GM19455 (cell line): ENCODE data around the gene PPM1D.
"Not testable (repeated sequence)": the region's sequence is repeated elsewhere in the genome, so short reads cannot be mapped to it uniquely, and the experiment has no call there.

Experiments
- ATAC-seq: cut with Tn5 transposase; IDR thresholded peaks from one replicate; pipeline ENCODE4 v1.9.1; 2021; ENCODE audit not compliant: unreplicated experiment

Gene PPM1D

DNA sequence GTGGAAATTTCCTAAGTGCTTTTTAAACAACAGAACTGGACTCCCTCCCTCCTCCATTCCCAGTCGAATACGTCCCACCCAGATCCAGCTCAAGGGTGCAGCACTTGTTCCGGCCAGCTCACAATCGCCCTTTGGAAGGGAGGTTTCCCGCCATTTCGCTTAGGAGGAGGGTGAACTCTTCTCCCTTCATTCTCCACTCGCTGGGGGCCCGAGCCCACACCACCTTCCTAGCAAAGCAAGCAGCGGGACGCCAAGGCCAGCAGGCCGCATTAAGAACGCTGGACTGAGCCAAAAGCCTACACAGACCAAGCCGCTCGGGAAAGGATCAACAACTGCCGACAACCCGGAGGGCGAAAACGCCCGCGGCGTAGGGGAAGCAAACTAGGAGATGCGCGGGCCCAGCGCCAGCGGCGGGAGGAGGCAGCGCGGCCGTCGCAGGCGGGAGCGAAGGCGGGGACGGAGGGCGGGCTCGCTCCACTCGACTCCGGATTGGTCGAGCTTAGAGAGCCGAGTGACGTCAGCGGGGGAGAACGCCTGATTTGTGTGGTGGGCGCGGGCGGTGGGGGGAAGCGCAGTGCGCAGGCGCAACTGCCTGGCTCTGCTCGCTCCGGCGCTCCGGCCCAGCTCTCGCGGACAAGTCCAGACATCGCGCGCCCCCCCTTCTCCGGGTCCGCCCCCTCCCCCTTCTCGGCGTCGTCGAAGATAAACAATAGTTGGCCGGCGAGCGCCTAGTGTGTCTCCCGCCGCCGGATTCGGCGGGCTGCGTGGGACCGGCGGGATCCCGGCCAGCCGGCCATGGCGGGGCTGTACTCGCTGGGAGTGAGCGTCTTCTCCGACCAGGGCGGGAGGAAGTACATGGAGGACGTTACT is at the start of gene PPM1D:
Gene PPM1D, plus strand, starts transcription at position 574 of the 870 bp plus-strand sequence. Its CDS starts 222 bp downstream, at position 796.
- ATAC-seq: peak; percentile 91

DNA sequence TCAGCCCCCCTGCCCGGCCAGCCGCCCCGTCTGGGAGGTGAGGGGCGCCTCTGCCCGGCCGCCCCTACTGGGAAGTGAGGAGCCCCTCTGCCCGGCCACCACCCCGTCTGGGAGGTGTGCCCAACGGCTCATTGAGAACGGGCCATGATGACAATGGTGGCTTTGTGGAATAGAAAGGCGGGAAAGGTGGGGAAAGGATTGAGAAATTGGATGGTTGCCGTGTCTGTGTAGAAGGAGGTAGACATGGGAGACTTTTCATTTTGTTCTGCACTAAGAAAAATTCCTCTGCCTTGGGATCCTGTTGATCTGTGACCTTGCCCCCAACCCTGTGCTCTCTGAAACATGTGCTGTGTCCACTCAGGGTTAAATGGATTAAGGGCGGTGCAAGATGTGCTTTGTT is 47.7 kb upstream of the PPM1D start:
- not testable (repeated sequence) for ATAC-seq

DNA sequence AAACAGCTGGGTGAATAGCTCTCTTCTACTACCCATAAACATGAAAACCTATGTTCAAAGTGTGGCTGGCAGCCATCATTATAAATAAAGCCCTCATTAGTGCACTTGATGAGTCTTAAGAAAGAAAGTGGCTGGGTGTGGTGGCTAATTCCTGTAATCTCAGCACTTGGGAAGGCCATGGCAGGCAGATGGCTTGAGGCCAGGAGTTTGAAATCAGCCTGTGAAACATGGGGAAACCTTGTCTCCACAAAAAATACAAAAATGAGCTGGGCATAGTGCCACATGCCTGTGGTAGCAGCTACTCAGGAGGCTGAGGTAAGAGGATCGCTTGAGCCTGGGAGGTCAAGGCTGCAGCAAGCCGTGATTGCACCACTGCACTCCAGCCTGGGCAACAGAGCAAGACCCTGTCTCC is 45.6 kb upstream of the PPM1D start:
- ATAC-seq: no peak

DNA sequence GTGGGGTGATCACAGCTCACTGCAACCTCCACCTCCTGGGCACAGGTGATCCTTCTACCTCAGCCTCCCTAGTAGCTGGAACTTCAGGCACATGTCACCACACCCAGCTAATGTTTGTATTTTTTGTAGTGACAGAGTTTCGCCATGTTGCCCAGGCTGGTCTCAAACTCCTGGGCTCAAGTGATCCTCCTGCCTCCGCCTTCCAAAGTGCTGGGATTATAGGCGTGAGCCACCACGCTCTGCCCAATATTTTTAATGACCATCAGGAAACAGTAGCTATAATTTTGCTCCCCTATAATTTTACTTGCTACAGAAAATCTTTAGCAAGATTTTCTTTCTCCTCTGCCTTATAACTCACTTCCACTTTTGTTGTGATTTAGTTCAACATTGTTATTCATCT is 44.2 kb upstream of the PPM1D start:
- no peak for ATAC-seq

DNA sequence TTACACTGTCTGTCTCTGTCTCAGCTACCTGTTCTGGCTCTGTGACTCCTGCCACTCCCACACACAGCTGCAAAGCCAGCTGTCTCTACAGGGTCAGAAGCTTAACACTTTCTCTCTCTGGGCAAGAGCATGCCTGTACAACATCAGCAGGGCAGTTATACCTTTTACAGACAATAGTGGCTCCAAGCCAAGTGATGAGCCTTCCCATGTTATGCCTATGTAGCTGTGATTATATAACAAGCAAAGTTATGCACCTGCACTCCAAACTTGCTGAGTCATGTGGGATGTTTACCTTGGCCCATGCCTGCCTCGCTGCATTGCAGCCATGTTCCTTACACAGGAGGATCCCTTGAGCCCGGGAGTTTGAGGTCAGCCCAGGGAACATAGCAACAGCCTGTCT is 42.2 kb upstream of the PPM1D start:
- ATAC-seq: no peak

DNA sequence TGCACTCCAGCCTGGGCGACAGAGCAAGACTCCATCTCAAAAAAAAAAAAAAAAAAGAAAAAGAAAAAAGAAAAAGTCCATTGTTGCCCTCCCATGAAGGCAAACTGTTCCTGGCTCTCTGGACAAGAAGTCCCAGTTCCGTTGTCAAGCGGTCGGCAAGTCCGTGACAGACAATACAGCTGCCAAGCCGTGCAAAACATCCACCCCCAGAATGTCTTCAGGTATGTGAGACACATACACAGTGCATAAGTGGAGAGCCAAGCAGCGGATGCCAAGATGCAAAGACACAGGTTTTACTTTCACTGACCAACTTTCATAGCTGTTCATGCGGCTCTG is 40.4 kb upstream of the PPM1D start:
- no peak for ATAC-seq

DNA sequence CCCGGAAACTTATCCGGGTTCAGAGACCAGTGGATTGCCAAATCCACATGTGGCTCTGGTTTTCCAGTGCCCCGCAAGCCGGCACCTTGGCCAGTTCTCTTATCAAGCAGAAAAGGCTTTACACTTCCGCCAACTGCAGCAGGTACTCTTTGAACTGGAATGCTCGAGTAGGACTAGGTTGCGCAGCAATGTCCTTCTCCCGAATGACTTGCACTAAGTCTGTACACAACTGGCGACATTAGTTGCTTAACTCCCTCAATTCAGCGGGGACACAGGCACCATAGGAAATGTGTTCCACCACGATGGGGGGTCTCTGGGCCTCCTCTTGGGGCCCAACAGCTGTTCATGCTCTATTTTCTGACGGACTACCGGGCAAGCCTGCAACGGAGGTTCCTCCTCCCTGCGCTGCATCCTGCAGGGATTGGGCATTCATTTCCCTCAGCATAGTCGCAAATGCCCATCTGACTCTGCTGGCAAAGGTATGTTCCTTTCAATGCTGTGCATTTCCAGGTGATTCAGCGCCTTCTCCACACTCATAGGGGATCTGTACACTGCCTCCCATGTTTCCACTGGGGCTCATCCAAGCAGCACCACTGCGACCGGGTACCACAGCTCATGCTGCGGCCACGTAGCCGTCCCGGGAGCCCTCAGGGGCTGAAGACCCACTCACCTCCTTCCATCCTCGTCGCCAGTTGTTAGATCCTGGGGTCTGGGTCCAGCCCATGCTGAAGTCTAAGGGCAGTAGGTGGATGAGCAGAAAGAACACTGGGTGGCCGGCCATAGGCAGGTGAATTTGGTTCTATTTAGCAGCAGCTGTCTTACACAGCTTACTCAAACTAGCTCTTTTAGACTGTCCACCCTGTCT is 39.8 kb upstream of the PPM1D start:
- ATAC-seq: no peak

DNA sequence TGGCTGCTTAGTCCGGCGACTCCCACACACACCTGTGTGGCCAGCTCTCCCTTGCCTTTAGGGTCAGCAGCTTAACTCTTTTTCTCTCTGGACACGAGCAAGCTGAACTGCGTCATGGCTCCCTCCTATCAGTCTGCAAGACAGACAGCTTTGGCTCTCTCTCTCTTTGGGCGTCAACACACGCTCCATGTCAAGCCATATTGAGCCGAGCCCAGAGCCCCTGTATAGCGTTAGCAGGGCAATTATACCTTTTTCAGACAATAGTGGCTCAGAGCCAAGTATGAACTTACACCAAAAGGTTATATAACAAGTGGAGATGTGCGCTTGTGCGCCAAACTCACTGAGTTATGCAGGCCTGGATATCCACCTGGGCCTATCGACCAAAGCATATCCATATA is 39.1 kb upstream of the PPM1D start:
- no peak for ATAC-seq

DNA sequence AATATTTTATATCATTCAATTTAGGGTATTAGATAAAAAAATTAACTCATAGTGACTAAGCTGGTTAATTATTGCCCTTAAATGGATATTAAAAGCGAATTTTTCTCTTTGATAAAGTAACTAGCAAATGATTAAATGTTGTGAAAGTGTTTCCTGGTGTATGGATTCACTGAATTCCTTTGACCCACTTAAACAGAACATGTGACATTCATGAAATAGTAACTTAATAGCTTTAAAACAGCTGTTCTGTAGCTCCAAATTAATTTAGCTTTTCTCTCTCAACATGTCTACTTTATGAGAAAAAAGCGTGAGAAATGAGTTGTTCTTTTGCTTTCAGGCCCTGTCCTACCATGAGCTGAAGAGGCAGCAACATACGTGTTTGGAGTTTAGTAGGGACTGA is 37.6 kb upstream of the PPM1D start:
- ATAC-seq: no peak

DNA sequence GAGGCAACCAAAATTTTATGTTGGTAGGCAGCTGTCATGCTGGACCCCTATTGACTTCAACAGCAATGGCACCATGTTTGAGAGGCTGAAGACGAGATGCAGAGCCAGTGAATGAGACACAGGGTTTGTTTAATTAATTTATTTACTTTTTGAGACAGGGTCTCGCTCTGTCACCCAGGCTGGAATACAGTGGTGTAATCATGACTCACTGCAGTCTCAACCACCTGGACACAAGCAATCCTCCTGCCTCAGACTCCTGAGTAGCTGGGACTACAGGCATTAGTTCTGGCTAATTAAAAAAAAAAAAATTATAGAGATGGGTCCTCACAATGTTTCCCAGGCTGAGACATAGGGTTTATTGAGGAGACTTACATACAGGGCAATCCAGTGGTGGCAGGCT is 36.2 kb upstream of the PPM1D start:
- no peak for ATAC-seq

DNA sequence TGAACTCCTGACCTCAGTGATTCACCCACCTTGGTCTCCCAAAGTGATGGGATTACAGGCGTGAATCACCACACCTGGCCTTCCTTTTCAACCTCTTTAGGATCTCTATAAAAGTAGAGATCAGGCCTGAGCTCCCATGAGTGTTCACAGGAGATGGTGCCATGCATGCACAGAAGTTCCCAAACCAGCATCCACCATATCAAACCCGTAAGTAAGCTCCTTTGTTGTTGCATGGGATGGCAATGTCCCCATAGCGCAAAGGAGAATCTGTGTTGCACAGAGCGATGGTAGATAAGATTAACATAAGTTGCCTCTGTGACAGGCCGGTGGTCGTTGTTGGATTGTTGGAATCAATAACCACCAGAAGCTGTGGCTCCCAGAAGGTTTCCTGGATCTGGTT is 34.8 kb upstream of the PPM1D start:
- ATAC-seq: no peak

DNA sequence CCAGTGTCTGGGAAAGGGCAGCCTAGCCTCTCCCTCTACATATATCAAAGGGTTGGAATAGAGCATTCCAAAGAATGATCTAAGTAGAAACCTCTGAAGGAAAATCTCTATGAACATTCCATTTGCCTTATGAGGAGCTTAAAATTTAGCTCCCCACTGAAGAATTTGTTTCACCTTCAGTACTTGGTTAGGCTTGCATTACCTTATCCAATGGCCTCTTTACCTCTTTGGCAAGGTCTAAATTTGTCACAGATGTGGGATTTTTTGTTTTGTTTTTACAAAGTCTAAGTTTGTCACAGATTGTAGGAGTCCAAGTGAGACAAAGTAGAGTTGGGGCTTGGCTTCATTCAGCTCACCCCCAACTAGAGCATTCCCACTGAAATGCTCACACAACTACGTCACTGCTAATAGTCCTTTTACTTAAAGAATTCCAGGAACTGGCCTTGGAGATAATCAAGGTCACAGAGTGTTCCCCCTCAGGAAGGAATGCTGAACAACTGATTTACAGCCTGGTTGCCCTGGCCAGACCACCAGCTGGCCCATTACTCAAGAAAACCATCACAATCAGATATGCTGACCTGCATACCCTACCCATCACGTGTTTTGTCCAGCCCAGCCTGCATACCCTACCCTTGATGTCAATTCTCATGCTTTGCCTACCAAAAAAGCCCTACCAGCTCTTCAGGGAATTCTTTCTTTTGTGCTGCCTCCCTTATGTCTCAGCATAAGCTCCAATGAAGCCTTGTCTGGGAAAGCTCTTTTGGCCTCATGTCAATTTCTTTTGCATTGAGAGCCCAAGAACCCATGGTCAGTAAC is 26.5 kb upstream of the PPM1D start:
- no peak for ATAC-seq

DNA sequence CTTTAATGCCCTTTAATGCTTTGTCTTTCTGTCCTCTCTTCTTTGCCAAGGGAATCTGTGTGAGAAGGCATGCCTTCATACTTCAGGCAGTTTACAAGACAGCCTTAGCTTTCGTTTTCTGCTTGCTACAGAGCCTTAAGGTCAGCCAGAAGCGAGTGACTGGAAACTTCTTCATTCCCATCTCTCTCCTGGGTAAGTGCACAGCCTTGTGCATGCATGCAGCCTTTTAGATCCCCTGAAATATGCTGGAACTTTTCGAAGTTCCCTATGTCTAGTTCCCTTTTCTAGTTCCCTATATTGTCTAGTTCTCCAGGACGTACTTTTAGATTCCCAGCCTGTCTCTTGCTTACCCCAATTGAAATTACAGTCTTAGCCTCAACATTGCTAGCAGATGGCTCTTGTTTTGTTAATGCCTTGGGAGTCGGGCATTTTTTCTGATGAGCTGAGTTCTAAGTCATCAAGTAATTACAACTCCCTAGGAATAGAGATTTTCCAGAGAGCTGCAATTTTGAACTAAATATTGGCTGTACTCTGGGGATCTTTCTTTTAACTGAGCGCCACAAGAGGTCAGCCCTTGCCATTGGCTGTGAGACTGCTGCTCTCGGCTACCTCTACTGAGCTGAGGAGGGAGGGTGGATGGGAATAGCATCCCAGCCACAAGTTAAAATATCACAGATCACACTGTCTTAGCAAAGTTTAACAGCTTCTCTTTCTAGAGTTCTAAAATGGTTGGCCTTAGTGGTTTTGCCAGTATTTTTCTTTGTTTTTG is 22.7 kb upstream of the PPM1D start:
- no peak for ATAC-seq

DNA sequence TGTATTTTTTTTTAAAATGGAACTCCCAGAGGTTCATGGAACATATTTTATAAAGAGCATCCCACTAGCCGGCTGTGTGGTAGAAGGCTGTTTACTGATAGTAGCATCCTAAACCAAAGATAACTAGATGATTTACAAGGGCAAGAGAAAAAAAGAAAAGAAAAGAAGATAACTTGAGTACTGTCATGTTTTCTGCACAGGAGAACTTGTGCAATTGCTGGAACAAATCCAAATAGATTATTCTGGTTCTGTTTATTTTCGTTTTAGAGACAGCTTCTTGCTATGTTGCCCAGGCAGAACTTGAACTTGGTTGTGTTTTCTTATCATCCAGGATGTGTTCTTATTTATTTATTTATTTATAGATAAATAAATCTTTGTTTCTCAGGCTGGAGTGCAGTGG is 20.9 kb upstream of the PPM1D start:
- no peak for ATAC-seq

DNA sequence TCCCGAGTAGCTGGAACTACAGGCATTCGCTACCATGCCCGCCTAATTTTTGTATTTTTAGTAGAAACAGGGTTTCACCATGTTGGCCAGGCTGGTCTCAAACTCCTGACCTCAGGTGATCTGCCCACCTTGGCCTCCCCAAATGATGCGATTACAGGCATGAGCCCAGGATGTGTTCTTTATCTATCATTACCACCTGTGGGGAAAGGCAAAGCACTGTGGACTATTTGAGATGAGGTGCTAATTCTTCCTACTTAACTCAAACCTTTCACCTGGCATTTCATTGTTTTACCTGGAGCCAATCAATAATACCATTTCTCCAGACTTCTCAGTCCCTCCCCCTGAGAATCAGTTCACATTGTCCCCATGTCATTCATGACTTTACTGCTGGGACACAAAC is 20.4 kb upstream of the PPM1D start:
- ATAC-seq: no peak

DNA sequence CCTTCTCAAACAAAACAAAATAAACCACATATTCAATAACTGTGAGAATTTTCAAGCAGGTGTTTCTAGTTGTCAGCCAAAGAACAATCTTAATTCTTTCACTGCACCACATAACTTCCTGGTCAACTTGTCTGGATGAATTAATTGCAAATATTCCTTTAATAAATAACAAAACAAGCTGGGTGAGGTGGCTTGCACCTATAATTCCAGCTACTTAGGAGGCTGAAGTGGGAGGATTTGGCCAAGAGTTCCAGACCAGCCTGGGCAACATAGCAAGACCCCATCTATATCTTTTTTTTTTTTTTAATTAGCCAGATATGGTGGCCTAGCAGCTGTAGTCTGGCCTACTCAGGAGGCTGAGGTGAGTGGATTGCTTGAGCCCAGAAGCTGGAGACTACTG is 17.0 kb upstream of the PPM1D start:
- ATAC-seq: no peak

DNA sequence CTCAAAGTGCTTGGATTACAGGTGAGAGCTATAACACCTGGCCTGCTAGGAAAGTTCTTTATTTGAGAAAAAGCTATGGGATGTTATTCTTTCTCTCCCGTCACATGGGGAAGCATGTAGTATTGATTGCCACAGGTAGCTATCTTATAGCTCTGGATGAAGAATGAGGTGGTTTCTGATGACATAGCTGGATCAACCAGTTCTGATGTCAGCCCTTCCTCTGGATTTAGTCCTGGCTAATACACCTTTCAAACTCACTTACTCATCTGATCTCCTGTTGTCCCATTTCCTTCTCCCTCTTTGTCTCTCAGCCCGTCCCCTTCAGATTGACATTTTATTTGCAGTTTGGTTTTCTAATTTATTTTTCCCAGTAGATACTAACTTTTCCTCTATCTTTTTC is 14.1 kb upstream of the PPM1D start:
- no peak for ATAC-seq

DNA sequence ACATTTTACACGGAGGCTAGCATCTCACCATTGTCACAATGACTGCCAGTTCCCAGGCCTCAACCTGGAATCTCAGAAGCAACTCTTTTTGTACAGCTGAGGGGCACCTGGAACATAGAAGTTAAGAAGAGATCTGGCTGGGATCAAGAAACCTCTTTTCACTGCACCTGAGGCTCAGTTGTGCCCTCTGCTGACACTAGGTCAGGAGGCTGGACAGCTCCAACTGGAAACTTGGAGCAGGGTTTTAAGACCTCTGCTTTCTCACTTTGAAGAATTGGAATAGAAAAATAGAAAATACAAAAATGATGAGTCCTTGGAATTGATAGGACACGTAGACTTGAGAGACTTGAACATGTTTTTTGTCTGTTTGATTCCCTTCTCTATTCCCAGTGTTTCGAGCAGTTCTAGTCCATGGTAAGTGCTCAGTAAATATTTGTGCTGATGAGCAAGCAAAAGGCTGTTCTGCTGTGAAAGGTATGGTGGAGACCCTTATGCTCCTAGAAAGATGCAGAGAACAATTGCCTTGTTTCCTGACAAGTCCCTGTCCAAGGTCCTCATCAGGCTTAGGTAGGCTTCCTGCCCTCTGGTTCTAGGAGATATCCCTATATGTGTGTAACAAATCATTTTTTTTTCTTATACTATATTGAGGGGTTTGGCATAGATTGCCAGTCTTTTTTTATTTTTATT is 13.6 kb upstream of the PPM1D start:
- ATAC-seq: no peak

DNA sequence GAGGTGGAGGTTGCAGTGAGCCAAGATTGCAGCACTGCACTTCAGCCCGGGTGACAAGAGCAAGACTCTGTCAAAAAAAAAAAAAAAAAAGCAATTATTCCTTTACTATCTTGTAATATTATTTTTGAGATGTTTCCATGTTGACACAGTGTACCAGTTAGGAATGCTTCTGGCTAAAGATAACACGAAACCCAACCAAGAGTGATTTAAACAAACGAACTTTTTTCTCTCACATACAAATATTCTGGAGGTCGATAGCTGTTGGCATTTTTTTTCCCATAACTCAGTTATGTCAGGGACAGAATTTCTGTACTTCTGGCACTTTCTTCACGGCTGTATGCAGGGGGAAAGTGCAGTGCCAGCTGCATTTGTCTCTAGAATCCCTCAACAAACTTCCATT is 9.9 kb upstream of the PPM1D start:
- ATAC-seq: no peak

DNA sequence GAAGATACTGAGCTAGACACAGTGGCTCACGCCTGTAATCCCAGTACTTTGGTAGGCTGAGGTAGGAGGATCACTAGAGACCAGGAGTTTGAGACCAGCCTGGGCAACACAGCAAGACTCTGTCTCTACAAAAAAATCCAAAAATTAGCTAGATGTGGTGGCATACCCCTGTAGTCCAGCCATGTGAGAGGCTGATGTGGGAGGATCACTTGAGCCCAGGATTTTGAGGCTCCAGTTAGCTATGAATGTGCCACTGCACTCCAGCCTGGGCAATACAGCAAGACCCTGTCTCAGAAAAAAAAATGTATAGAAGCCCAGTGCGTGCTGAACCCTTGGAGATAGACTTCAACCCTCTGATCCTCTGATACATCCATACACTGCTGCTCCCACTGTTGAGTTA is 7.2 kb upstream of the PPM1D start:
- no peak for ATAC-seq
